HEK293 (cell line): Measurements from ENCODE around the gene MAP4K2.
A peak's percentile ranks its signal among the peaks of the same experiment; 100 is the strongest.

ENCODE experiments used
- HOXC10 ChIP-seq: sonication (generic); formaldehyde crosslinking; IDR thresholded peaks from 2 replicates; pipeline ENCODE4 v1.8.1; 2023; ENCODE audit warnings: mild to moderate bottlenecking, missing genetic modification reagents
- KLF10 ChIP-seq: fragments of 450-650 bp; IDR thresholded peaks from 2 replicates; pipeline ENCODE4 v1.5.1; 2018; ENCODE audit warnings: missing biosample characterization, mild to moderate bottlenecking, missing genetic modification characterization
- KLF7 ChIP-seq: fragments of 450-650 bp; formaldehyde crosslinking; IDR thresholded peaks from 2 replicates; pipeline ENCODE4 v1.5.1; 2016; ENCODE audit warnings: missing biosample characterization, missing genetic modification characterization, borderline replicate concordance
- KLF8 ChIP-seq: fragments of 450-650 bp; formaldehyde crosslinking; IDR thresholded peaks from 2 replicates; pipeline ENCODE4 v1.5.1; 2016; ENCODE audit warnings: missing biosample characterization, missing genetic modification characterization
- KLF9 ChIP-seq: fragments of 450-650 bp; formaldehyde crosslinking; IDR thresholded peaks from 2 replicates; pipeline ENCODE4 v1.5.1; 2016; ENCODE audit warnings: missing biosample characterization, missing genetic modification characterization, low read depth
- OSR2 ChIP-seq: fragments of 450-650 bp; formaldehyde crosslinking; IDR thresholded peaks from 2 replicates; pipeline ENCODE4 v1.5.1; 2016; ENCODE audit warnings: missing biosample characterization, missing genetic modification characterization
- ZBTB1 ChIP-seq: fragments of 450-650 bp; formaldehyde crosslinking; IDR thresholded peaks from 2 replicates; pipeline ENCODE4 v1.5.1; 2016; ENCODE audit warnings: missing biosample characterization, missing genetic modification characterization
- ZBTB44 ChIP-seq: fragments of 450-650 bp; IDR thresholded peaks from 2 replicates; pipeline ENCODE4 v1.5.1; 2018; ENCODE audit warnings: missing biosample characterization, mild to moderate bottlenecking, missing genetic modification characterization
- ZBTB49 ChIP-seq: fragments of 450-650 bp; formaldehyde crosslinking; IDR thresholded peaks from 2 replicates; pipeline ENCODE4 v1.5.1; 2016; ENCODE audit warnings: missing biosample characterization, missing genetic modification characterization, low read depth
- ZBTB6 ChIP-seq: fragments of 450-650 bp; formaldehyde crosslinking; IDR thresholded peaks from 2 replicates; pipeline ENCODE4 v1.5.1; 2017; ENCODE audit warnings: missing biosample characterization, missing genetic modification characterization
- ZNF133 ChIP-seq: fragments of 450-650 bp; formaldehyde crosslinking; IDR thresholded peaks from 2 replicates; pipeline ENCODE4 v1.5.1; 2016; ENCODE audit warnings: missing biosample characterization, missing genetic modification characterization
- ZNF175 ChIP-seq: fragments of 450-650 bp; formaldehyde crosslinking; IDR thresholded peaks from 2 replicates; pipeline ENCODE4 v1.5.1; 2016; ENCODE audit warnings: missing biosample characterization, missing genetic modification characterization
- ZNF19 ChIP-seq: fragments of 450-650 bp; formaldehyde crosslinking; IDR thresholded peaks from 2 replicates; pipeline ENCODE4; 2016; ENCODE audit warnings: missing biosample characterization, missing genetic modification characterization, low read depth
- ZNF24 ChIP-seq: fragments of 450-650 bp; formaldehyde crosslinking; IDR thresholded peaks from 2 replicates; pipeline ENCODE4 v1.5.1; 2016; ENCODE audit warnings: missing biosample characterization, missing genetic modification characterization
- ZNF248 ChIP-seq: fragments of 450-650 bp; formaldehyde crosslinking; IDR thresholded peaks from 2 replicates; pipeline ENCODE4 v1.5.1; 2017; ENCODE audit warnings: missing biosample characterization, missing genetic modification characterization
- ZNF280D ChIP-seq: fragments of 450-650 bp; formaldehyde crosslinking; IDR thresholded peaks from 2 replicates; pipeline ENCODE4 v1.5.1; 2016; ENCODE audit warnings: missing biosample characterization, missing genetic modification characterization
- ZNF302 ChIP-seq: fragments of 450-650 bp; formaldehyde crosslinking; IDR thresholded peaks from 2 replicates; pipeline ENCODE4 v1.5.1; 2016; ENCODE audit warnings: missing biosample characterization, missing genetic modification characterization, low read depth
- ZNF518A ChIP-seq: fragments of 450-650 bp; formaldehyde crosslinking; conservative IDR thresholded peaks from 2 replicates; pipeline ENCODE4 v1.5.1; 2016; ENCODE audit warnings: low read depth, missing biosample characterization, missing genetic modification characterization
- ZNF521 ChIP-seq: fragments of 450-650 bp; formaldehyde crosslinking; IDR thresholded peaks from 2 replicates; pipeline ENCODE4 v1.5.1; 2017; ENCODE audit warnings: missing biosample characterization, mild to moderate bottlenecking, missing genetic modification characterization
- ZNF561 ChIP-seq: fragments of 450-650 bp; IDR thresholded peaks from 2 replicates; pipeline ENCODE4 v1.5.1; 2018; ENCODE audit warnings: missing biosample characterization, missing genetic modification characterization, borderline replicate concordance
- ZNF654 ChIP-seq: fragments of 450-650 bp; formaldehyde crosslinking; IDR thresholded peaks from 2 replicates; pipeline ENCODE4 v1.5.1; 2016; ENCODE audit warnings: low read depth, missing biosample characterization, missing genetic modification characterization
- ZNF664 ChIP-seq: fragments of 450-650 bp; formaldehyde crosslinking; IDR thresholded peaks from 2 replicates; pipeline ENCODE4 v1.5.1; 2016; ENCODE audit warnings: missing biosample characterization, missing genetic modification characterization
- TF ChIP-seq, protein P1 (sequence below): fragments of 450-650 bp; formaldehyde crosslinking; IDR thresholded peaks from 2 replicates; pipeline ENCODE4 v1.5.1; 2016; ENCODE audit warnings: missing biosample characterization, missing genetic modification characterization
- TF ChIP-seq, protein P2 (sequence below): IDR thresholded peaks from 2 replicates; pipeline ENCODE4 v1.6.1; 2011; ENCODE audit warnings: mild to moderate bottlenecking, low read depth, low read length, borderline replicate concordance

MAP4K2 gene

GRCh38 chr11:64778473-64779298 is 24.3 kb downstream of the MAP4K2 start, which contains the start of gene SF1 (continued):
- TF ChIP-seq ZBTB49 (tag by site-specific recombination) (no peak), ZBTB1 (tag by site-specific recombination) (no peak), ZNF302 (tag by site-specific recombination) (no peak), ZNF518A (tag by site-specific recombination) (no peak), KLF10 (tag by site-specific recombination) (peak; percentile 75; the same call in 1 of the 2 replicates), ZNF175 (tag by site-specific recombination) (no peak), OSR2 (tag by site-specific recombination) (no peak), KLF7 (tag by site-specific recombination) (no peak), KLF9 (tag by site-specific recombination) (peak; percentile 33; the same call in 1 of the 2 replicates), ZNF280D (tag by site-specific recombination) (no peak), ZNF19 (tag by site-specific recombination) (no peak), ZNF654 (tag by site-specific recombination) (no peak), KLF8 (tag by site-specific recombination) (peak; percentile 30; the same call in 1 of the 2 replicates), ZNF664 (tag by site-specific recombination) (no peak), ZBTB6 (no peak), ZNF561 (no peak), ZNF521 (no peak), ZBTB44 (tag by site-specific recombination) (no peak), HOXC10 (CRISPR knock-in tag) (peak; percentile 95; the same call in 1 of the 2 replicates), ZNF24 (tag by site-specific recombination) (no peak), ZNF133 (tag by site-specific recombination) (no peak), ZNF248 (tag by site-specific recombination) (no peak)
- TF ChIP-seq, protein P1, sequence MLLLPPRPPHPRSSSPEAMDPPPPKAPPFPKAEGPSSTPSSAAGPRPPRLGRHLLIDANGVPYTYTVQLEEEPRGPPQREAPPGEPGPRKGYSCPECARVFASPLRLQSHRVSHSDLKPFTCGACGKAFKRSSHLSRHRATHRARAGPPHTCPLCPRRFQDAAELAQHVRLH, result no peak
- TF ChIP-seq, protein P2, sequence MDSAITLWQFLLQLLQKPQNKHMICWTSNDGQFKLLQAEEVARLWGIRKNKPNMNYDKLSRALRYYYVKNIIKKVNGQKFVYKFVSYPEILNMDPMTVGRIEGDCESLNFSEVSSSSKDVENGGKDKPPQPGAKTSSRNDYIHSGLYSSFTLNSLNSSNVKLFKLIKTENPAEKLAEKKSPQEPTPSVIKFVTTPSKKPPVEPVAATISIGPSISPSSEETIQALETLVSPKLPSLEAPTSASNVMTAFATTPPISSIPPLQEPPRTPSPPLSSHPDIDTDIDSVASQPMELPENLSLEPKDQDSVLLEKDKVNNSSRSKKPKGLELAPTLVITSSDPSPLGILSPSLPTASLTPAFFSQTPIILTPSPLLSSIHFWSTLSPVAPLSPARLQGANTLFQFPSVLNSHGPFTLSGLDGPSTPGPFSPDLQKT, result no peak
